GDM1 (cell line): Measurements from ENCODE around the gene CCDC182.
A peak's percentile ranks its signal among the peaks of the same experiment; 100 is the strongest.

Experiments used
- DNase-seq: peaks from one replicate; lab custom pipeline; 2025; lab: John Stamatoyannopoulos, UW

CCDC182 gene

DNA sequence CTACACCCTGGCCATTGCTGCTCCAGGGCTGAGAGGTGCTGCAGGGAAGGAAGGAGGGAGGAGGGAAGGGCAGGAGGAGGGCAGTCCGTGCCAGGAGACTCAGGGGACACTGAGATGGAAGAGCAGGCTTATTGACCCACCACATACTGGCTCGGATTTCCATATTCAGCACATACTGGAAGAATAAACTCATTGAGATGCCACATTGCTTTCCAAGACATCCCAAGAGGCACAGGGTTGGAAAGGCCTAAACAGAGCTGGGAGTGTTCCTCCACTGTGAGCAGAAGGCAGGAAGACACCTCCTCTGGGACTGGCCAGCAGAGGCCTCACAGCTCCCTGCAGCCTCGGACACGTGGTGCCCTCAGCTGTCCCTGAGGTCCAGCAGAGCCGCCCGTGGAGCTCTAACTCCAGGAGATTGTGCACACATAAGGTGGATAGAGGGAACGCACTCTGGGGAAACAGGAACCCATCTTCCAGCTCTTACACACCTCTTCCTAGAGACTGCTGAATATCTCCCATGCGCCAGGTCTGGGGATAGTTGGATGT is 17.4 kb downstream of the CCDC182 start:
- DNase-seq = no peak

DNA sequence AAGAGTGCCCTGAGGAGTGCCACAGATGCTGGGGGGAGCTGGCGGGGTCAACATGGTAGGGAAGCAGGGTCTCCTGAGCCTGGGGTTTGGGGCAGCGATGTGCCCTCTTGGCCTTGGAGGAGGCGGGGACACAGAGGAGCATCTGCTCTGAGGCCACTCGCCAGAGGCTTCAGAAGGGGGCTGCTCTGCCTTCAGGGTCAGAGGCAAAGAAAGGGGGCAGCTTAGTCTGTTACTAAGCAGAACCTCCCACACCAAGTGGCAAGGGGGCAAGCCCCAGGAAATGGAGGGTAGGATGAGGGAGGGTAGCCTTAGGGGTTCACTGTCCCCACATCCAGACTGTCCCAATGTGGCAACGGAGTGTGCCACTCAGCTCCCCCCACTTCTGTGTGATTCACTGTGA is 18.3 kb downstream of the CCDC182 start:
- DNase-seq = no peak

DNA sequence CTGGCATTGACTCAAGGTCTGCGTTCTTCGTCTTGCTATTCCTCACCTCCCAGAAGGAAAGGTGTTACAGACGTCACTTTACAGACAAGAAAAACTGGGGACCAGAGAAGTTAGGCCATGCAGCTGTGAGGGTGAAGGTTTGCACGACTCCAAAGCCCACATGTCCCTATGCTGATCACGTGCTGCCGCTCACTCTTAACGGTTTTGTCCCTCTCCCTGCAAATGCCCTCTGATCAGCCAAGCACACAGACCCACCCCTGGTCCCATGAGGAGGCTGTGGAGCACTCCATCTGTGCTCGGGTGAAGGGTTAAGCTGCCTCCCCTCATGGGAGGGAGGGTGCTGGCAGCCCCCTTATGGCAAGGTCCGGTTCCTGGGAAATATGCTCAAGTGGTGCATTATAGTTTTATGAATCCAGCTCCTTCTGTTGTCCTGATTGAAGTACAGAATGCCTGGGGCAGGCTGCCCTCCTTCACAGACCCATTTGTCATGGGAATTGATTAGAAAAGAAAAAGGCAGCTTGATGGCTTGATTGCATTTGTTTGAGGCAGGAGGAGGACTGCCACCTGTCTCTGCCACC is 18.8 kb downstream of the CCDC182 start:
- DNase-seq = no peak

DNA sequence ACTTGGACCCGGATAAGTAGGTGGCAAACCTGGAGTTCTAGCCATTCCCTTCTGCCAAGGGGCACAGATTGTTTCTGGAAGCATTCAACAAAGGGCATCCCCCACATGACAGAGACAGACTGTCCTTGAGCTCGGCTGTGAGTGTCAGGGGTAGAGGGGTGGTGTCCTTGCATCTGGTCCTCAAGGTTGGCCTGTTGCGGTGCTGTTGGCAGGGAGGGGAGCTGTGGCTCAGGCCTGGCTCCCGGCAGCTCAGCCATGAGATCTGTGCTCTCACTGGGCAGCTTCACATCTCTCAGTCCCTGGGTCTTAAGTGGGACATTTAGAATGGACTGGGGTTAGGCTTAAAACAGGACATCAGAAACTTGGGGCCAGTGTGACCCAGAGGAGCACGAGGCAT is 20.4 kb downstream of the CCDC182 start:
- no peak for DNase-seq

DNA sequence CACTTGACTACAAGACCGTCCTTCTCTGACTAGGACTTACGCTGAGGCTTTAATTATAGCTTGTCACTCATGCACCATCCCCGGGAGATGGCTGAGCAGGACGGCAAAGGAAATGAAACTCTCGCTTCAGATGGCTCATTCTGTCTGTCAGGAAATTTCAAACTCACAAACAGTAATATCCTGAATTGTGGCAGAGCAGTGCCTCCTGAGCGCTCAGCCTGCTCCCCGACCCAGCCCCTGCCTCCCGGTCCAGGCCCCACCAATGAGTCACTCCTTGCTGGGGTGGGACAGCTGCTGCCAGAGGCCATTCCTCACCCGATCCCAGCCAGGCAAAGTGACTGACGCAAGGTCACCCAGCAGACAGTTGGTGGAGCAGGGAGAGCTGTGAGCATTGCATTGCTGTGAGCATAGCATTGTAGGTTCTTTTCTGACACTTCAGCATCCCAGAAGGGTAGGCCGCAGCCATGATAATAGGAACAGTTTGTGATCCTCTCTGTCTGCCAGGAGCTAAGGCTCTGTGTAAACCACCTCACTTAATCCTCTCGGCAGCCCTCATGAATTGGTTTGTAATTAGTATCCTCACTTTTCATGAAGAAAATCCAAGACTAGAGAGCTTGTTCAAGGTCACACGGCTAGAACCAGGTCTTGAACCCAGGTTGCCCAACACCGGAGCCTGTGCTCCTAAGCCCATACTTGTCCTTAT is 20.9 kb downstream of the CCDC182 start:
- peak; percentile 38 for DNase-seq

DNA sequence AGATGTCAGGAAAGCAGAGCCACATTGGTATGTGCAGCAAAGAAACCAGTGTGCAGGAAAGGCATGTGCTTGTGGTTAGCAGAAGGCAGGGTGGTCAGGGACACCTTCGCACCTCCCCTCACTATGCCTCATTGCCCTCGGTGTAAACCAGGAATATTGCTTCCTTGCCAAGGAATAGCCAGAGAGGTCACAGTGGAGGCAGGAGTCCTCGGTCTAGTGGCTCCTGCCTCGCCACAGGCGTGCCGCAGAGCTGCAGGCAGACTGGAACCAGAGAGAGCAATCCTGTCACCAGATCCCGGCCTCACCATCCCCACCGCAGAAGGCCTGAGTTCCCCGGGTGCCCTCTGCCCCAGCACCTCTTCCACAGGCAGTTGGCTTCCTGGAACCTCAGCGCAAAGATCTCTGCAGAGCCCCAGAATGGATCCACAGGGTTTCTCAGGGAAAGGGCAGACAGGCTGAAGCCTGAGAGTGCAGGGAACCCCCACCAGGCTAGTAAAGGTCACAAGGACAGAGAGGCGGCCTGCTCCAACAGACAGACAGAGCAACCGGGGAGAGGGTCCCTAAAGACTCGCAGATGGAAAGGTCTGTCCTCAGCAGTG is 21.6 kb downstream of the CCDC182 start:
- no peak for DNase-seq

DNA sequence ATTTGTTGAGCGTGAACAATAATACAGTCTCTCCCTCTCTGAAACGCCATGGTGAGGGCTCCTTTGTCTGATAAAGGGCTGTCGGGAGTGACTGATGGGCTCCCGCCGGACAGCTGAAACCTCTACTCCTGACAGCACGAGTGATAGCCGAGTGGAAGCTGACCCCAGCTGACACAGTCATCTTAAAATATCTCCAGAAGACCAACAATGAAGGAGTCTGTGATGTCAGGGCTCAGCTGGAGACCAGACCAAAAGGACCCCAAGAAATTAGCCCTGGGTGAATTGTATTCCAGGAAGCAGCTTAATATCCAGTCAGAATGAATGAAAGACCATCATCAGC is 22.4 kb downstream of the CCDC182 start:
- DNase-seq = no peak

DNA sequence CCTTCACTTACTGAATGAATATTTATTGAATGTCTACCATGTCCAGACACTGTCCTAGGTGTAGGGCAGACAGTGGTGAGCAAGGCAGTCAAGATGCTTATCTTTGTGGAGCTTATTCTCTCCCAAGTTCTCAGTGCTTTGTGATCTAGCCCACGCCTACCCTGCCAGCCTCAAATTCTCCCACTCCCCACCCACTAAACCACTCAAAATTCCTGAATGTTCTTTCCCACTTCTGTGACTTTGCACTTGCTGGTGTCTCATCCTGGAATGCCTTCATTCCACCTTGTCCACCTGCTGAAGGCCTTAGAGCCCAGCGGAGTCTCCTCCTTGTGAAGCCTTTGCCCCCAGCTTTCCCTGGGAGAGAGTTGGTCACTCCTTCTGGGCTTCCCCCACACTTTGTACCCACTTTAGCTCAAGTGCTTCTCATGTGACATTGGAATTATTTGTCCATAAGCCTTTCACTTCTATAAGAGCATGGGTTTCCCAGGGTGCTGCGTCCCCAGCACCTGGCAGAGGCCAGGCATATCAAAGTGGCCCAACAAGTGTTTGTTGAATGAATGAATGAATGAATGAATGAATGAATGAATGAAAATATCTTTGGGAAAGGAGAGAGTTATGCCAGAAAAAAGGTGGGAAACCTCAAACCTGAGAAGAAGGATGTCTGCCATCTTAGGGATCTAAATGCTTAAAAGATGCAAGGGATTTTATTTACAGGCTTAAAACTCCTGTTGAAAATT is 23.0 kb downstream of the CCDC182 start:
- DNase-seq = no peak

DNA sequence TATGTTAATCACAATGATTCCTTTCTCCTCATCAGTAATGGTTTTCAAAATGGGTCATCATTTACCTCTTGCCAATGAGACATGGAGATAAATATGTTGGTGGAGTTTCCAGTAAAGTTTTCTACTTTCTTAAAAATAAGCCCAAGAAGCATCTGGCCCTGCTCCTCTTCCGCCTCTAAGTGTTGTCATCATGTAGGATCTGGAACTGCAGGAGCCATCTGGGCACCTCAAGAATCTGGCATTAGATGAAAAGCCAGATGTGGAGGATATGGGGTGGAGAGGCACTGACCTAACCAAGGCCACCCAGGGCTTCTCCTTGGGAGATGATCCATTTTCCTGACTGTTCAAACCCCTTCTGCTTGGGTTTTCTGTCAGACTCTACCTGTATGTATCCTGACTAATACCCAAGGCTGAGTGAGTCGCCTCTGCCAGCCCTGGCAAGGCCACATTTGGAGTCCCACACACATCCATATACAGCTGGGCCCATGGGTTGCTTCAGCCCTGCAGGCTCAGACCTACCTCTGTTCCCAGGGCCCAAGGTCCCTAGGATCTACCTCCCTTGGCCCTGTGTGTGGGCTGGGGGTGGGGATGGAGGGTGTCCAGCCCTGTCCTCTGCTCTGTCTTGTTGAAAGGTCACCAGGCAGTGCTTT is 24.6 kb downstream of the CCDC182 start:
- DNase-seq = no peak

DNA sequence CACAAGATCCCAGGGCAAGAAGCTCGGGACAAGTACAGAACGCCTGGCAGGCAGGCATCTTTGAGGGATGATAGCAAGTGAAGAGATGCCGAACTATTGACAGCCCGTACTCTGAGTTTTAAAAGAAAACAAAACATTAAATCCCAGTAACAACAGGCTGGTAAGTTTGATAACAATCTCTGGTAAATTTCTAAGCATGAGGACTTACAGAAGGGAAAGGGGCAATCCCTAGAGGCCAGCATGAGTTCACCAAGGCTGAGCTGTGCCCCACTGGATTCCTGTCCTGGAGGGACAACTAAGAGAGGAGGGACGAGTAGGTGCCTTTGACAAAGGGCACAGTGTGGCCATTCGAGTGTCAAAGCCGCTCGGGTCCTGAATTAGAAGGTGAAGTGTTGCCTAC is 26.2 kb downstream of the CCDC182 start:
- DNase-seq = no peak

DNA sequence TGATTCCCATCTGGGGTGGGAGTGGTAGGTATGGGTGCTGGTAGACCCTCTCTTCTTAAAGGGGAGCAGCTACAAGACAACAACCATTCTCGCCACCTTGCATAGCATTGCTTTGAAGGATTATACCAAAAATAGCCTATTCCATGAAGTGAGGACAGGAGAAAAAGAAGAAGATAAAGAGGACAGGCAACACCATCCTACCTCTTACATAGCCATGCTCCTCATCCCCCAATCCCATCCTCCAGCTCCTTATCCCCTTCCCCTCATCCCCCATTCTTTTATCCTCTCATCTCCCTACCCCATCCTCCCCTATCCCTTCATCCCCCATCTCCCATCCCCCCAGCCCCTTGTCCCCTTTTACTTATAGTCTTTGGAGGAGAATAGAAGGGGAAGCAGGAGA is 29.1 kb downstream of the CCDC182 start:
- no peak for DNase-seq

DNA sequence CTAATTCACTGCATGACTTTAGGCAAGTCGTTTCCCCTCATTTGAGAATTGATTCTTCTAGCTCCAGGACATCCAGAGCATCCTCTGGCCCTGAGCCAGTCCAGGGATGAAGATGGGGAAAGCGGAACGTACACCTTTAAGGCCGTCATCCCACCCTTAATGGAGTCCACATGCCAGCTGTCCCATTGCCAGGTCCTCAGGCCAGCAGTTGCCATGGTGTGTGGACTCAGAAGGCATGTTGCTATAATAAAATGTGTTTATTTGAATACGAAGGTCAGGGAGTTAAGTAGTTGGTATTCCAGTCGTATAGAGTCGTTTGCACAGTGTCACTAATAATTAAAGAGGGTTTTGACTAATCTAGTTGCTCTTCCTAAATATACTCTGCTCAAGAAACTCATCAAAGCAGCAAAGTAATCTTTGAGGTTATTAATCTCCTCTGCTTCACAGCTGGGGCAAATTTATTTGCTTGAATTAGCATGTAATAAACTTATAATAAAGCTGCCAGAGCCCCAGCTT is 30.4 kb downstream of the CCDC182 start:
- no peak for DNase-seq

DNA sequence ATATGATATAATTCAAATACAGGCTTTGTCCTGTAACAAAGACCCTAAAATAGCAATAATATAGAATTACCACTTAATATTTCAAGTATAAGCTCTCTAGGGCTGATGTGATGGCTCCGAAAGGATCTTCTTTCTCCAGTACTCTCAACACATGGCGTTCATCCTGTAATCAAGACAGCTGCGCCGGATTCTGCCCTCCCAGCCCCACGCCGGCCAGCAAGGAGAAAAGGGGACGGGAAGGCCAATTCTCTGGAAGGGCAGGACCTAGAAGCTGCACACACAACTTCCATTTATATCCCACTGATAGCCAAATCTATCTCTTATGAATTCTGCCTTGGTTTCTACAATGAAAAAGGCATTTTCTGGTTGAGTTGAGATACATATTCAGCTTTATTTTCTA is 32.0 kb downstream of the CCDC182 start:
- no peak for DNase-seq

DNA sequence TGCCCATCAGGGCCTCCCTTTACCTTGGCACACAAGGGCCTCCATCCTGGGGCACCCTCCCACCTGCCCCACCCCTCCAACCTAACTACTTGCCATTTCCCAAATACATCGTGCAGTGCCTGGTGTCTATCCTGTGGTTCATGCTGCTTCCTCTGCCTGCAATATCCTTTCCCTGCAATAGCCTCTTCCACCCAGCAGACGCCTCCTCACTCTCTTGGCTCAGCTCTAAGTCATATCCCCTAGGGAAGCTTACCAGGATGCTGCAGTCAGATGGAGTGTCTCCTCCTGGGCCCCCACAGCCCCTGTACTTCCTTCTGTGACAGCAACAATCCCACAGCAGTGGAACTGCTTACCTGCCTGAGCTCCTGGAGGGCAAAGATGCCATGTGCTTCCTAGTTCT is 36.7 kb downstream of the CCDC182 start:
- no peak for DNase-seq

DNA sequence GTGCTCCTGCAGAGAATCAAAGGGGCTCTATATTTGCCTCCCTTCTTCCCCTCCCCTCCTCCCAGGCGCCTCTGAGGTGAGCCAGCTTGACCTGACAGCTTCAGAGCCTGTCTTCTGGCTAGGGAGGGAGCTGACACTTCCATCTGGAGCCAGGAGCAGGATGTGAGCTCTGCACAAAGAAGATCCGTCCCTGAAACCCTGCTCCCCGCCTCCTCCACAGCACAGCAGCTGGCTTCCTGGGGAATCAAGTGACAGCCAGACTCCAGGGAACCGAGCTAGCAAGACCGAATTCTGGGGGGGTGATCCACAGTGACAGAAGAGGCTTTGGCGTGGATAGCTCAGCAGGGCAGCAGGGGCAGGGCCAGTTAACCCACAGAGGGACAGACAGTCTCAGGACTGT is 37.2 kb downstream of the CCDC182 start:
- no peak for DNase-seq

DNA sequence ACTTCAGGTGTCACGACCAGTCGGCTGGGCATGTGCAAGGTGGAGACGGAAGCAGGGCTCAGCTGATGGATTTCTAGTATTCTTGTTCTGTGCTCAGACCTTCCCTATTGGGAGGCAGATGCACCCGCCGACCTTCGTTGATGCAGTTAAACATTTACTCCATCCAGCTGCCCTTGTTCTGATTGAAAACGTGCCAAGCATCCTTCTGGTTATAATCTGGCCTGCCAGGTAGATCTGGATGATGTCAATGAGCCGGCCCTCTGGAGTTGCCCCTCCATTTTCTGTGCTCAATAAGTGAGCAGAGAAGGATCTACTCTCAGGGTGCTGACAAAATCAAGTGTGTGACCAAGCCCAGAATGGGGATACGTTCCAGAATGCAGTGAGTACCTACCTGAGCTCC is 38.3 kb downstream of the CCDC182 start:
- DNase-seq = no peak

DNA sequence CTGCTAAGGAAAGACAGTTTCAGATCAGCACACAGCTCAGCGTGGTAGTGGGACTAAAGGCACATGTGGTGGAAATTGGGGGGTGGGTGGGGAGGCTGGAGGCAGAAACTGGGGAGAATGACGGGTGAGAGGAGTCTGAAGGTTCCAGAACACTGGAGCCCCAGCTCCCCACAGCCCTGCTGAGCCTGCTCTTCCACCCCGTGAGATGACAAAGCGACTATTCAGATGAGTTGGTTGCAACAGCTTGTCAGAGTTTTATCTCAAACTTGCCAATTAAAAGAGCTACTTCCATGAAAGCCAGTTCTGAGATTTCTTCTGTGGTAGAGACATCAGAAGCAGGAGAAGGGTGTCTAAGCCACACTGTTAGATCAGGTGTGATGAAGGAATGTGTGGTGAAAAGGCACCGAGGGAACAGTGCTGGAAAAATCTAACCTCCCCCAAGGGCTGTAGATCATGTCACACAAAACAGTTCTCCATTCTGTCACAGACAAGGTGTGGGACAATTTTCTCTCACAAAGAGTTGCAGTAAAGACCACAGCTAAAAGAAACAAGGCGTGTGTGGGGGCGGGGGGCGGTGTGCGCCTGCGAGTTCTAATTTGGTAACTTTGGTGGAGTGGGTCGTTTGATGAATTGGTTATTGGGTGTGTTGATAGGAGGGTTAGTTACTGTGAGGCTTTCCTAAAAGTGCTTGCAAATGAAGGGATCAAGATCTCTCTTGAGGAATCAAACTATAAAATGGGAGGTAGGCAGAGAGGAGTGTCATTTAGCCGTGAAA is 39.0 kb downstream of the CCDC182 start:
- no peak for DNase-seq

DNA sequence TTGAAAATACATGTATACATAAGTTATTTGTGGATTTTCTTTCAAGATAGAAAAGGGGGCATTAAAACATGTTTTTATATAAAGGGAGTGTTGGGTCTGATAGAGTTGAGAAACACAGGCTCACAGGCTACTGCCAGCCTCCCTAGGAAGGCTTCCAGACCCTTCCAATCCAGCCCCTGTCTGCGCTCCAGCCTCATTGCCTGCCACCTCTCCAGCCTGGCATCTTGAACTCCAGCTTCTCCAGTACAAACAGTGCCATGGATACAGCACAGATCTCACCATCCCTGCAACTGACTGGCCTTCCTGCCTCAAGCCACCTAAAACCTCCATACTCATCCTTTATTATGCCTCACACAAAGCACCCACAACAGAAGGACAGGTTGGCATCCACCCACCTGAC is 40.7 kb downstream of the CCDC182 start:
- DNase-seq = no peak

DNA sequence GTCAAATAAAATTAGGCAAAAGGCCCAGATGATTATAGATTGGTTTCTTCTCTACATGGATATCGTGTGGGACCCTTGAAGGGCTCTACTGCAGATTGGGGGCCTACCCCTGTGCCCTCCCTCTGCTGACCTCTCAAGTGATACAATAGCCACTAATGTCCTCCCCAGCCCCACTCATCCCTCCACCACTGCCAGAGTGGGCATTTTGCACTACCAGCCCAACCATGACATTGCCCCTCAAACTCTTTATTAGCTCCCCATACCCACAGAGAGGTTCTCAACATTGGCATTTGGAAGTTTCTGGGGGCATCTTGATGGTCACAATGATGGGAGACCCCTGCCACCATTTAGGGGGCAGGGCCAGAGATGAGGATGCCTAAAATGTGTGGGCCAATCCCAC is 41.8 kb downstream of the CCDC182 start:
- no peak for DNase-seq

DNA sequence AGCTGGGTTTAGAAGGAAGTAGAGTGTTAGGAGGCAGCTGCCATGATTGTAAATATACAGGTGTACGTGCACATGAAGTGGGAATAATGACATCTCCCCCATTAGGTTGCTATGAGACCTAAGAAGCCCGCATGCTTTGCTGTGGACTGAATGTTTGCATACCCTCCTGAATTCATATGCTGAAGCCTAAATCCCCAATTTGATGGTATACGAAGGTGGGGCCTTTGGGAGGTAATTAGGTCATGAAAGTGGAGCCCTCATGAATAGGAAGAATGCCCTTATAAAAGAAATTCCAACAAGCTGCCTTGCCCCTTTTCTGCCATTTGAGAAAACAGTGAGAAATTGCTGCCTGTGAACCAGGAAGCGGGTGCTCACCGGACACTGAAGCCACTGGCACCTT is 44.0 kb downstream of the CCDC182 start:
- DNase-seq = no peak

DNA sequence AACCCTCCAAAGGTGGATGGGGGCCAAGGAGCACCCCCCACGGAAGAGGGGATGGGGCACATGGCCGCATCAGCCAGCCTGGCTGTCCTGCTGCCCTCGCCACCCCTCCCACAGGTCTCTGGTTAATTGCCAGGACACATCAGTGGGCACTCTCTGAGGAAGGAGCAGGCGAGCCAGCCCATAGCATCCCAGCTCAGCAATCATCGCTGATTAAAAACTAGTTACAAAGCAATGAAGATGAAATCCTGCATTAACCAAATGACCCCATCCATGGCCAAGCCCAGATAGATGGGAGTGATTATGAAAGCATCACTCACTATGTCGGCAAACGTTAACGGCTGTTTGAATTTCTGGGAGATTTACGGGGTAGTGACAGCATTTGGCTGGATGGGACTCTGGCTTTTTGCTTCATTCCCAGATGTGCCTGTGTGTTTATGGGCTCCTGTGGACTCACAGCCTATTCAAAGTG is 45.3 kb downstream of the CCDC182 start:
- no peak for DNase-seq
